Heart left ventricle (tissue), 16 donors: Measurements from ENCODE around the gene KCNK17. TPM values are rescaled to one million over a fixed set of nuclear protein-coding genes. Genes with fewer than 3 reads are reported as not detected.

ENCODE experiments used
- ATAC-seq, 4 donors: fragments of 200-7000 bp; cut with Tn5 transposase; one replicate each; pipeline ENCODE4 v1.9.1; 2020 to 2022; ENCODE audit warnings: moderate library complexity in 4 of 4, mild to moderate bottlenecking in 3 of 4, moderate number of reproducible peaks in 1 of 4
- DNase-seq, 5 donors: peaks; one replicate each; pipeline ENCODE4 v3.0.0-alpha.2; 2020
- H3K27ac ChIP-seq, 12 donors: fragments of 200-600 bp; sonication (generic) in 4 of 12; one replicate each; pipeline versions ENCODE4 v1.5.0 to v1.8.0; 2016 to 2022; ENCODE audit warnings: mild to moderate bottlenecking in 2 of 12
- H3K27me3 ChIP-seq, 9 donors: fragments of 200-600 bp; sonication (generic) in 2 of 9; one replicate each; pipeline versions ENCODE4 v1.5.1 to v1.8.0; 2016 to 2022; ENCODE audit warnings: mild to moderate bottlenecking in 3 of 9
- H3K36me3 ChIP-seq, 9 donors: fragments of 200-600 bp; sonication (generic) in 2 of 9; one replicate each; pipeline versions ENCODE4 v1.5.0 to v1.8.0; 2018 to 2022; ENCODE audit warnings: mild to moderate bottlenecking in 2 of 9
- H3K4me1 ChIP-seq, 12 donors: fragments of 200-600 bp; sonication (generic) in 4 of 12; one replicate each; pipeline versions ENCODE4 v1.5.0 to v1.8.0; 2016 to 2022; ENCODE audit warnings: mild to moderate bottlenecking in 3 of 12
- H3K4me3 ChIP-seq, 12 donors: fragments of 200-600 bp; sonication (generic) in 4 of 12; one replicate each; pipeline versions ENCODE4 v1.5.0 to v1.8.0; 2017 to 2022; ENCODE audit warnings: mild to moderate bottlenecking in 9 of 12, moderate library complexity in 4 of 12
- H3K9me3 ChIP-seq, 12 donors: fragments of 200-600 bp; sonication (generic) in 4 of 12; one replicate each; pipeline versions ENCODE4 v1.5.0 to v1.8.0; 2016 to 2022; ENCODE audit warnings: mild to moderate bottlenecking in 1 of 12
- CTCF ChIP-seq, 12 donors: fragments of 200-600 bp; sonication (generic) in 4 of 12; IDR thresholded peaks; one replicate each; pipeline versions ENCODE4 v1.5.0 to v1.8.0; 2018 to 2022; ENCODE audit warnings: antibody characterized with exemption in 12 of 12, mild to moderate bottlenecking in 5 of 12
- POLR2A ChIP-seq, 2 donors: fragments of 450-650 bp; IDR thresholded peaks; one replicate each; pipeline ENCODE4 v1.6.1; 2017; ENCODE audit warnings: antibody characterized with exemption in 2 of 2, mild to moderate bottlenecking in 2 of 2, moderate library complexity in 2 of 2
- WGBS, 4 donors: extraction: QIAGEN DNeasy Blood & Tissue Kit in 2 of 4; methylation state at CpG; one replicate each; pipeline versions ENCODE4 v1.1.5 to v1.1.7; 2013 to 2018; 5-methylcytosine and 5-hydroxymethylcytosine counted together
- intact Hi-C, 10 donors: fragments of 100-400 bp; cut with DNase I; formaldehyde crosslinking; loops; one replicate each; pipeline versions ENCODE4 v1.11.1 to v1.14.2; 2022
- polyA plus RNA-seq, 2 donors: library from polyadenylated mRNA; stranded (reverse); fragments of 200-250 nt; gene quantifications; one replicate each; pipeline ENCODE4 v1.2.3, GENCODE V29; 2013
- total RNA-seq, 9 donors: library from RNA; depleted of rRNA in 2 of 9; stranded (reverse); fragments of >200 nt in 2 of 9; fragmentation: NEBNext Ultra II Directional in 3 of 9; extraction: Animal tissue kit (Norgen Biotek cat#: 25700) in 3 of 9; gene quantifications; one replicate each; pipeline versions ENCODE4 v1.1.0 to v1.2.4, GENCODE V29; 2016 to 2023
- donor health status: ischemic (EF 13 %, LVEDD 7.1; RV severe dilation, severe dysfunction).
- donor health status: healthy with polysubstance abuse.
- donor health status: DM: no; HTN: yes; CAD: no.
- donor health status: DM: no; HTN: no; CAD: no.
- donor health status: ischemic (EF 25% LVEDD 6.9; RV normal size, moderate dysfunction).
- donor health status: ischemic (EF 25% LVEDD 5.7; RV mildly dilated, moderate dysfunction).
- donor health status: healthy.
- donor health status: DM: yes; HTN: yes; CAD: no.
- donor health status: ischemic (EF 35%, LVEDD 5.7; RV mildly dilated, moderate dysfunction).
- donor health status: nonischemic (EF 11% LVEDD 7.7; RV severe dilation, severe dysfunction).
- donor health status: DM: yes; HTN: yes; CAD: no.
- donor health status: PGD.
- donor health status: ischemic (EF 29% LVEDD 5.4; RV normal size, mild dysfunction).
- donor health status: nonischemic (EF 23%, LVEDD 6.1; RV moderate dilation, normal function).

The KCNK17 gene
- total and polyA plus RNA-seq, 11 donors: 0.06 to 0.36 (median 0.22) TPM; not detected in 5

DNA sequence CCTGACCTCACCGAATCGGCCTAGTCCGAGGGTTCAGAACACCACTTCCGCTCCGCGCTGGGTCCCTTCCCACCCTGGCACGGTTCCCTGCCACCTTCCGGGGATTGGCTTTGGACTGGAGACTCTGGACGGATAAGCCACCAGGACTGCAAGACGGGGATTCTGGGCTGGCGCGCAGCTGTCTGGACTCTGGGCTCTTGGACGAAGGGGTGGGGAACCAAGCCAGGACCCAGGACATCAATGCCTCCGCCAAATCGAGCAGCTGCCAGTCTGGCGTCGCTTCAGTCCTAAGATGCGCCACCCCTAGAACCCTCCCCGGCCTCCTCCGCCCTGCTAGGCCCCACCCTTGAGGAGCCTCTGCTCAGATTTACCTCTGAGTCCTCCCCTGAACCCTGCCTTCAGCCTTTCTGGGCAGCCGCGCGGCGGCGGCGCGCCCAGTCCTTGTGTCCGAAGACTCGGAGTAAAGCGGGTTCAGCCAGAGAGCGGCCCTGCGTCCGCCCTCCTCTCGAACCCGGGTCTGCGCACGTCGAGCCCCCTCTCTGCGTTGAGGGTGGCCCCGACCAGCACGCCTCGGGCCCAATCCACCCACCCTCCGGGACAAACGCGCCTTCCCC is 1.2 kb downstream of the KCNK17 start:
- Histone ChIP-seq H3K27ac (no peak overlapping the region), H3K4me3 (peak overlapping the region; percentile 10 to 57 (median 32)), H3K27me3 (peaks cover 17 to 60% (median 41%) of the 10 kb centered on the region in 9 donors), H3K4me1 (peaks cover 0 to 17% (median 10%) of the 10 kb centered on the region in 12 donors), H3K9me3 (no peaks in the 10 kb centered on the region), H3K36me3 (no peaks in the 10 kb centered on the region)
- WGBS, 4 donors: 16 to 42% (median 22%) methylated on average over 6 to 45 of the region's 45 CpGs
- intact Hi-C loops: loop anchor here in 1 of 10 donors (5.0 kb wide), 1 partner anchor 441 kb away; no protein-coding TSS in a partner anchor
- ATAC-seq: no peak
- TF ChIP-seq POLR2A (IDR thresholded peaks at IDR 0.05) (no peak), CTCF (IDR thresholded peaks at IDR 0.05) (no peak)
- DNase-seq: peak in 2 of 5 donors; percentile 40 to 66

DNA sequence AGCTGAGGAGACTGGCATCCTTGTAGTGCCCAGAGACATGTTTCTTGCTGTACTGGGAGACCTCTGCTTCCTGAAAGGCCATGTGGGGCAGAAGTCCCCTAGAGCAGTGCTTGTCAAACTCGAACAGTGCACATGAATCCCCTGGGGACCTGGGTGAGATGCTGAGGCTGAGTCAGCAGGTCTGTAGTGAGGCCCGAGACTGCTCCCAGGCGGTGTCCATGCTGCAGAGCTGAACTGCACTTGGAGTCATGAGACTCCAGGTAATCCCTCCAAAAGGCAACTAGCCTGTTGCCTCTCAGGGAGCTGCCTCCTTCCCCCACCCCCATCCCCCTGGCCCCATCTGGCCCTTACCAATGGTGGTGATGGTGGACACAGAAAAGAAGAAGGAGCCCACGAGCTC is 3.7 kb downstream of the KCNK17 start:
- H3K27me3 ChIP-seq: peaks cover 17 to 60% (median 41%) of the 10 kb centered on the region in 9 donors
- 31 to 65% (median 61%) methylated on average over 2 to 4 of the region's 4 CpGs for WGBS, 4 donors

GRCh38 chr6:39309942-39310531 is 4.2 kb downstream of the KCNK17 start:
- Histone ChIP-seq H3K4me1 (peaks cover 0 to 17% (median 10%) of the 10 kb centered on the region in 12 donors), H3K27me3 (peaks cover 17 to 55% (median 39%) of the 10 kb centered on the region in 9 donors), H3K36me3 (no peaks in the 10 kb centered on the region), H3K4me3 (no peak overlapping the region), H3K9me3 (peaks cover 0 to under 1% (median 0%) of the 10 kb centered on the region in 12 donors), H3K27ac (no peak overlapping the region)
- WGBS, 4 donors: 29 to 51% (median 38%) methylated on average over 6 to 7 of the region's 7 CpGs
- intact Hi-C loops: loop anchor here in 8 of 10 donors (1.0 to 10.0 kb wide), 8 partner anchors 143 to 438 kb away; no protein-coding TSS in a partner anchor
- TF ChIP-seq POLR2A (IDR thresholded peaks at IDR 0.05) (no peak), CTCF (IDR thresholded peaks at IDR 0.05) (peak; percentile 77 to 89 (median 84))
- ATAC-seq (peak in 3 of 4 donors; percentile 73 to 87 (median 79)), DNase-seq (peak; percentile 50 to 82 (median 68))

More for the DNA sequence above, 3.7 kb downstream of the KCNK17 start:
- Histone ChIP-seq H3K9me3 (no peaks in the 10 kb centered on the region), H3K4me1 (peaks cover 0 to 17% (median 10%) of the 10 kb centered on the region in 12 donors), H3K36me3 (no peaks in the 10 kb centered on the region), H3K4me3 (no peak overlapping the region), H3K27ac (no peak overlapping the region)
- TF ChIP-seq CTCF (IDR thresholded peaks at IDR 0.05) (no peak), POLR2A (IDR thresholded peaks at IDR 0.05) (no peak)
- DNase-seq (no peak), ATAC-seq (no peak)
- intact Hi-C loops: loop anchor here in 5 of 10 donors (1.0 to 5.0 kb wide), 4 partner anchors 338 to 438 kb away; no protein-coding TSS in a partner anchor

DNA sequence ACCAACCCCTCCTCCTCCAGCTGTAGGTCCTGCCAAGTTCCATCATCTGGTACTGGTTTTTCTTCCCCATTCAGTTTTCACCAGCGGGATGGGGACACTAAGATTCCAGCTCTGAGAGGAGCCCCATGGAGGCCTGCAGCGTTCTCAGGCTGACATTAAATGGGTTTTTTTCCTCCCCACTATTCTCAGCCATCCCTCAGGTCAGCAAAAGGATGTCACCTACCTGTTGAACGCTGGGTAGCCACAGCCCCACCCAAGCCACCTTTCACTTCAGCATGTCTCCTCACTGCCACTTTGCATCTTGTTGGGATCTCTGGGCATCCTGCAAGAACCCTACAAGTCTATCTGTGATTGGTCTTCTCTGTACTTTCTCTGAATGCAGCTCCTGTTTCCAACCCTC is 6.8 kb downstream of the KCNK17 start:
- 80 to 84% (median 82%) methylated on average over 3 of the region's 3 CpGs for WGBS, 4 donors
- Histone ChIP-seq H3K4me1 (peaks cover 0 to 5% (median 0%) of the 10 kb centered on the region in 12 donors), H3K27me3 (peaks cover 4 to 35% (median 14%) of the 10 kb centered on the region in 9 donors), H3K9me3 (peaks cover 0 to 3% (median 0%) of the 10 kb centered on the region in 12 donors), H3K27ac (no peak overlapping the region), H3K4me3 (no peak overlapping the region), H3K36me3 (no peaks in the 10 kb centered on the region)
- DNase-seq: no peak
- TF ChIP-seq POLR2A (IDR thresholded peaks at IDR 0.05) (no peak), CTCF (IDR thresholded peaks at IDR 0.05) (no peak)
- intact Hi-C loops: loop anchor here in 4 of 10 donors (5.0 to 10.0 kb wide), 4 partner anchors 223 to 435 kb away; no protein-coding TSS in a partner anchor
- no peak for ATAC-seq
